Measurements from ENCODE around the gene TGM1. TPM values are rescaled to one million over a fixed set of nuclear protein-coding genes. Genes with fewer than 3 reads are reported as not detected.

TGM1 gene
- total and polyA plus RNA-seq, 2 experiments from 2014 or later, result 0.31 to 0.63 TPM

GRCh38 chr14:24285351-24285750, 22.4 kb upstream of the TGM1 start:
- Histone ChIP-seq H3K36me3 (ENCODE audit: insufficient read depth) (no peaks in the 10 kb centered on the region), H3K4me1 (ENCODE audit: insufficient read depth) (no peaks in the 10 kb centered on the region), H3K27me3 (ENCODE audit: insufficient read depth) (no peaks in the 10 kb centered on the region), H3F3A (replicated peaks; ENCODE audit: low read depth) (no peaks in the 10 kb centered on the region), H2AFZ (no peak overlapping the region), H3K27ac (ENCODE audit: low read depth) (no peak overlapping the region), H3K9me2 (ENCODE audit: insufficient read depth) (no peaks in the 10 kb centered on the region), H3K79me2 (replicated peaks; ENCODE audit: insufficient read depth) (no peaks in the 10 kb centered on the region), H4K20me1 (replicated peaks; ENCODE audit: insufficient read depth) (no peaks in the 10 kb centered on the region; the same call in 1 of the 2 replicates), H3K4me3 (no peak overlapping the region), H3K4me2 (no peak overlapping the region)
- Mint-ChIP-seq H3K27ac (no peak overlapping the region), H3K4me3 (no peak overlapping the region), H3K27me3 (ENCODE audit: insufficient read depth, low read depth, poor library complexity) (peaks cover 14% of the 10 kb centered on the region), H3K9me3 (no peaks in the 10 kb centered on the region), H3K36me3 (ENCODE audit: low read depth) (no peaks in the 10 kb centered on the region; the same call in 1 of the 3 replicates), H3K4me1 (no peaks in the 10 kb centered on the region; the same call in 2 of the 3 replicates)
- no peak for DNase-seq (ENCODE audit: low spot score)
- no peak for TF ChIP-seq EZH2 (IDR thresholded peaks at IDR 0.05; ENCODE audit: low read depth, unreplicated experiment)
- no peak for TF ChIP-seq REST (IDR thresholded peaks at IDR 0.05; ENCODE audit: unreplicated experiment)
- TF ChIP-seq ZNF462 (CRISPR knock-in tag; IDR thresholded peaks at IDR 0.05), result no peak
- no peak for TF ChIP-seq ETS1 (IDR thresholded peaks at IDR 0.05)
- no peak for TF ChIP-seq CREB1 (CRISPR knock-in tag; IDR thresholded peaks at IDR 0.05; ENCODE audit: low read depth)
- TF ChIP-seq NANOG (IDR thresholded peaks at IDR 0.05; ENCODE audit: borderline replicate concordance), result no peak
- no peak for TF ChIP-seq POLR2AphosphoS5 (IDR thresholded peaks at IDR 0.05; ENCODE audit: low read depth)
- TF ChIP-seq JUNB (IDR thresholded peaks at IDR 0.05; ENCODE audit: unreplicated experiment), result no peak
- no peak for TF ChIP-seq CTCF (conservative IDR thresholded peaks at IDR 0.05; ENCODE audit: low read depth in 2 of 2)
- no peak for TF ChIP-seq ZNF114 (CRISPR knock-in tag; IDR thresholded peaks at IDR 0.05)
- TF ChIP-seq STAT1 (IDR thresholded peaks at IDR 0.05; ENCODE audit: unreplicated experiment), result no peak
- no peak for ATAC-seq
